H1 (cell line): ENCODE results near the gene KCNC1. TPM values are rescaled to one million over a fixed set of nuclear protein-coding genes. Genes with fewer than 3 reads are reported as not detected.

Source experiments
- CTCF ChIA-PET: fragments of 300-600 bp; sonication (Branson Sonifier 250); formaldehyde crosslinking; loops from one replicate; lab custom pipeline; 2021; ENCODE audit not compliant: partially characterized antibody; lab: Charles Lee
- POLR2A ChIA-PET: fragments of 300-600 bp; sonication (Branson Sonifier 250); formaldehyde crosslinking; loops from one replicate; lab custom pipeline; 2021; ENCODE audit warnings: inconsistent platforms; ENCODE audit not compliant: partially characterized antibody; lab: Charles Lee
- DNase-seq, 2 experiments: peaks; one replicate each; pipeline versions ENCODE4 v3.0.0 to v3.0.0-alpha.2; 2010 to 2022; ENCODE audit warnings: low spot score in 2 of 2, low read depth in 1 of 2, mixed read lengths in 1 of 2
- FAIRE-seq: peaks from 2 replicates; lab custom pipeline; 2011; peaks lifted over from hg19 to GRCh38; lab: Jason Lieb, UNC
- H2AFZ ChIP-seq: 2 replicates; pipeline ENCODE4 v1.8.1; 2012; ENCODE audit warnings: low read length, inconsistent platforms
- H2AK5ac ChIP-seq: 2 replicates; pipeline ENCODE4 v1.6.1; 2013; ENCODE audit warnings: low read depth, low read length
- H2BK120ac ChIP-seq: replicated peaks from 2 replicates; pipeline ENCODE3; 2013; ENCODE audit warnings: low read depth, low read length, inconsistent platforms
- H2BK12ac ChIP-seq: 2 replicates; pipeline ENCODE4 v1.6.1; 2013; ENCODE audit warnings: low read depth, low read length
- H2BK15ac ChIP-seq: 2 replicates; pipeline ENCODE4 v1.6.1; 2013; ENCODE audit warnings: low read length
- H2BK20ac ChIP-seq: 2 replicates; pipeline ENCODE4 v1.6.1; 2013; ENCODE audit warnings: low read length
- H2BK5ac ChIP-seq: 2 replicates; pipeline ENCODE4 v1.6.1; 2013; ENCODE audit warnings: low read depth, low read length
- H3K14ac ChIP-seq: 2 replicates; pipeline ENCODE4 v1.6.1; 2013; ENCODE audit warnings: inconsistent platforms; ENCODE audit not compliant: insufficient read length
- H3K18ac ChIP-seq: 2 replicates; pipeline ENCODE4 v1.6.1; 2013; ENCODE audit warnings: low read length; ENCODE audit errors: extremely low read depth
- H3K23ac ChIP-seq: 2 replicates; pipeline ENCODE4 v1.6.1; 2013; ENCODE audit warnings: inconsistent platforms; ENCODE audit not compliant: insufficient read length
- H3K23me2 ChIP-seq: 2 replicates; pipeline ENCODE4 v1.6.1; 2013; ENCODE audit warnings: low read depth, low read length
- H3K27ac ChIP-seq: 2 replicates; pipeline ENCODE4 v1.6.1; 2011; ENCODE audit warnings: low read depth, low read length, inconsistent platforms
- H3K27me3 ChIP-seq, 4 experiments: replicated peaks in 1 of 4; 1 replicate in 1 of 4; 2 replicates in 3 of 4; pipeline versions ENCODE4 v1.6.1 to v1.8.1; 2011 to 2013; ENCODE audit warnings: low read length in 3 of 4, mild to moderate bottlenecking in 3 of 4, inconsistent platforms in 2 of 4, mixed read lengths in 2 of 4, moderate library complexity in 1 of 4; ENCODE audit not compliant: control insufficient read depth in 3 of 4, insufficient read depth in 3 of 4; ENCODE audit errors: extremely low read depth in 1 of 4
- H3K36me3 ChIP-seq, 4 experiments: 2 replicates each; pipeline versions ENCODE4 v1.6.1 to v1.8.1; 2011 to 2013; ENCODE audit warnings: mild to moderate bottlenecking in 4 of 4, low read length in 3 of 4, moderate library complexity in 2 of 4, control low read depth in 1 of 4, inconsistent platforms in 1 of 4; ENCODE audit not compliant: insufficient read depth in 4 of 4, control insufficient read depth in 2 of 4
- H3K4ac ChIP-seq: replicated peaks from 2 replicates; pipeline ENCODE3; 2013; ENCODE audit warnings: low read length, low read depth, mixed read lengths, inconsistent platforms; ENCODE audit not compliant: insufficient read length
- H3K4me1 ChIP-seq, 4 experiments: replicated peaks in 1 of 4; 1 replicate in 1 of 4; 2 replicates in 3 of 4; pipeline versions ENCODE4 v1.6.1 to v1.8.1; 2011 to 2013; ENCODE audit warnings: low read length in 3 of 4, inconsistent platforms in 2 of 4, mixed read lengths in 1 of 4; ENCODE audit not compliant: insufficient read depth in 4 of 4, control insufficient read depth in 3 of 4
- H3K4me2 ChIP-seq, 2 experiments: 2 replicates each; pipeline versions ENCODE4 v1.6.1 to v1.8.1; 2011 to 2013; ENCODE audit warnings: low read depth in 2 of 2, low read length in 2 of 2, control low read depth in 1 of 2, inconsistent platforms in 1 of 2, mild to moderate bottlenecking in 1 of 2; ENCODE audit not compliant: insufficient read depth in 1 of 2
- H3K4me3 ChIP-seq, 4 experiments: fragments of 200-600, 300-600 bp in 1 of 4; sonication (generic), shearing (Covaris generic), sonication (Bioruptor Twin) in 1 of 4; 2 replicates each; pipeline versions ENCODE4 v1.5.1 to v1.8.1; 2011 to 2016; ENCODE audit warnings: low read length in 4 of 4, low read depth in 3 of 4, control low read depth in 2 of 4, inconsistent platforms in 2 of 4, mild to moderate bottlenecking in 2 of 4, mixed read lengths in 1 of 4, moderate library complexity in 1 of 4; ENCODE audit not compliant: insufficient read depth in 2 of 4; ENCODE audit errors: extremely low read depth in 1 of 4
- H3K56ac ChIP-seq: replicated peaks from 2 replicates; pipeline ENCODE3; 2013; ENCODE audit warnings: low read depth, mild to moderate bottlenecking, mixed read lengths, low read length, inconsistent platforms; ENCODE audit not compliant: insufficient read length
- H3K79me1 ChIP-seq: 2 replicates; pipeline ENCODE4 v1.6.1; 2013; ENCODE audit warnings: low read depth, low read length, control low read depth
- H3K79me2 ChIP-seq, 2 experiments: 2 replicates each; pipeline versions ENCODE4 v1.6.1 to v1.8.1; 2012 to 2013; ENCODE audit warnings: low read length in 2 of 2, mild to moderate bottlenecking in 2 of 2, inconsistent platforms in 1 of 2; ENCODE audit not compliant: insufficient read depth in 2 of 2, control insufficient read depth in 1 of 2
- H3K9ac ChIP-seq, 4 experiments: replicated peaks in 1 of 4; 1 replicate in 1 of 4; 2 replicates in 3 of 4; pipeline versions ENCODE4 v1.6.1 to v1.8.1; 2011 to 2013; ENCODE audit warnings: low read depth in 3 of 4, low read length in 3 of 4, control low read depth in 2 of 4, mild to moderate bottlenecking in 2 of 4, moderate library complexity in 2 of 4, inconsistent platforms in 1 of 4; ENCODE audit errors: extremely low read depth in 1 of 4
- H3K9me3 ChIP-seq, 2 experiments: 2 replicates each; pipeline versions ENCODE4 v1.6.1 to v1.8.1; 2012 to 2013; ENCODE audit warnings: mild to moderate bottlenecking in 2 of 2, moderate library complexity in 2 of 2, control low read depth in 1 of 2, inconsistent platforms in 1 of 2, low read depth in 1 of 2, low read length in 1 of 2, mixed read lengths in 1 of 2; ENCODE audit not compliant: insufficient read depth in 2 of 2
- H4K20me1 ChIP-seq, 2 experiments: replicated peaks in 1 of 2; 2 replicates each; pipeline versions ENCODE3 to v1.8.1; 2011 to 2013; ENCODE audit warnings: inconsistent platforms in 2 of 2, low read length in 2 of 2, mild to moderate bottlenecking in 1 of 2; ENCODE audit not compliant: insufficient read depth in 2 of 2, control insufficient read depth in 1 of 2
- H4K5ac ChIP-seq: 2 replicates; pipeline ENCODE4 v1.6.1; 2013; ENCODE audit warnings: low read length, low read depth, mixed read lengths, inconsistent platforms; ENCODE audit not compliant: insufficient read length
- H4K8ac ChIP-seq: 2 replicates; pipeline ENCODE4 v1.8.0; 2013; ENCODE audit warnings: mild to moderate bottlenecking, moderate library complexity, low read length, inconsistent platforms; ENCODE audit not compliant: insufficient read depth; ENCODE audit errors: extremely low read depth
- H4K91ac ChIP-seq: replicated peaks from 2 replicates; pipeline ENCODE3; 2013; ENCODE audit warnings: low read length, mixed read lengths, inconsistent platforms; ENCODE audit not compliant: insufficient read length
- ASH2L ChIP-seq: fragments of 200-600, 300-600 bp; sonication (generic); IDR thresholded peaks from one replicate; pipeline ENCODE4 v1.7.1; 2017; ENCODE audit warnings: low read length
- BRCA1 ChIP-seq: IDR thresholded peaks from 2 replicates; pipeline ENCODE4 v1.6.1; 2012; ENCODE audit warnings: low read depth, low read length, improper control_type of control experiment
- CTBP2 ChIP-seq: IDR thresholded peaks from 2 replicates; pipeline ENCODE4 v1.7.0; 2011; ENCODE audit warnings: borderline replicate concordance, mild to moderate bottlenecking, moderate library complexity, mixed read lengths, low read length; ENCODE audit not compliant: insufficient read depth, insufficient read length
- EP300 ChIP-seq, 2 experiments: IDR thresholded peaks; 1 replicate in 1 of 2; 2 replicates in 1 of 2; pipeline ENCODE4 v1.6.1; 2011 to 2012; ENCODE audit warnings: low read depth in 2 of 2, low read length in 2 of 2, mild to moderate bottlenecking in 2 of 2, borderline replicate concordance in 1 of 2, inconsistent platforms in 1 of 2, moderate library complexity in 1 of 2
- EZH2 ChIP-seq: fragments of 200-600 bp; sonication (generic); IDR thresholded peaks from 2 replicates; pipeline ENCODE4 v1.7.1; 2012; ENCODE audit warnings: low read depth, mild to moderate bottlenecking, moderate library complexity, low read length, inconsistent platforms; ENCODE audit not compliant: severe bottlenecking
- HDAC6 ChIP-seq: IDR thresholded peaks from one replicate; pipeline ENCODE4 v1.7.1; 2012; ENCODE audit warnings: low read depth, mild to moderate bottlenecking, inconsistent platforms, low read length, moderate library complexity
- KDM4A ChIP-seq: IDR thresholded peaks from one replicate; pipeline ENCODE4 v1.7.1; 2012; ENCODE audit warnings: low read depth, mild to moderate bottlenecking, moderate library complexity, low read length, inconsistent platforms; ENCODE audit not compliant: severe bottlenecking
- MAFK ChIP-seq: IDR thresholded peaks from 2 replicates; pipeline ENCODE4 v1.6.1; 2012; ENCODE audit warnings: low read depth, mild to moderate bottlenecking, improper control_type of control experiment, low read length
- SIX5 ChIP-seq: IDR thresholded peaks from 2 replicates; pipeline ENCODE4 v1.6.1; 2011; ENCODE audit warnings: mild to moderate bottlenecking, low read depth, low read length
- SUZ12 ChIP-seq: fragments of 200-600 bp; sonication (generic); IDR thresholded peaks from 2 replicates; pipeline ENCODE4 v1.6.1; 2012; ENCODE audit warnings: mild to moderate bottlenecking, inconsistent platforms, low read length, moderate library complexity, mixed read lengths
- TAF7 ChIP-seq: optimal IDR thresholded peaks from 2 replicates; pipeline ENCODE3; 2011; ENCODE audit warnings: low read depth, mild to moderate bottlenecking, inconsistent platforms, low read length, moderate library complexity, borderline replicate concordance
- TCF12 ChIP-seq: IDR thresholded peaks from 2 replicates; pipeline ENCODE4 v1.6.1; 2011; ENCODE audit warnings: low read depth, mild to moderate bottlenecking, low read length
- WGBS, 2 experiments: shearing (Covaris generic) in 1 of 2; methylation state at CpG; one replicate each; pipeline versions ENCODE4 v1.1.6 to v1.1.7; 2013 to 2015; ENCODE audit warnings: low lambda C conversion rate in 2 of 2, mixed read lengths in 2 of 2, inconsistent platforms in 1 of 2, low coverage in 1 of 2, missing lambda C conversion rate in 1 of 2; ENCODE audit not compliant: insufficient replicate concordance in 2 of 2, insufficient coverage in 1 of 2, insufficient read length in 1 of 2; ENCODE audit errors: extremely low coverage in 1 of 2, missing lambda C conversion rate in 1 of 2; 5-methylcytosine and 5-hydroxymethylcytosine counted together
- polyA plus RNA-seq, 7 experiments: library from polyadenylated mRNA; depleted of rRNA in 3 of 7; stranded (reverse) in 5 of 7; unstranded in 2 of 7; fragments of >200 nt in 5 of 7; fragments of 200-250 nt in 2 of 7; gene quantifications; 1 replicate in 5 of 7; 2 replicates in 1 of 7; 4 replicates in 1 of 7; pipeline versions ENCODE4 v1.2.1 to v1.2.3, GENCODE V29; 2011 to 2013; ENCODE audit warnings: missing spikeins in 2 of 7, mixed read lengths in 2 of 7
- total RNA-seq: library from RNA; stranded (reverse); fragmentation: NEBNext Ultra II Directional; extraction: Animal tissue kit (Norgen Biotek cat#: 25700); gene quantifications from 2 replicates; pipeline ENCODE4 v1.2.1, GENCODE V29; 2021

Gene KCNC1
- total and polyA plus RNA-seq, 2 of the 8 experiments (the other 6 are each of a cell fraction or from before 2014, with no cell fraction given) = 0.11 to 0.26 TPM

GRCh38 chr11:17748761-17749721 is 14.5 kb downstream of the KCNC1 start:
- POLR2A ChIA-PET = no interaction called here
- Histone ChIP-seq H2AK5ac (no peak overlapping the region), H2BK120ac (no peak overlapping the region), H3K23ac (no peak overlapping the region), H2AFZ (no peak overlapping the region), H4K20me1 (no peaks in the 10 kb centered on the region), H2BK5ac (no peak overlapping the region), H3K9me3 (no peaks in the 10 kb centered on the region), H3K56ac (no peak overlapping the region), H3K18ac (no peak overlapping the region), H3K79me1 (no peaks in the 10 kb centered on the region), H3K4me3 (no peak overlapping the region), H3K79me2 (no peaks in the 10 kb centered on the region), H4K8ac (no peak overlapping the region), H4K5ac (no peak overlapping the region), H3K9ac (no peak overlapping the region), H3K36me3 (no peaks in the 10 kb centered on the region), H3K23me2 (no peaks in the 10 kb centered on the region), H2BK20ac (no peak overlapping the region), H3K14ac (no peak overlapping the region), H2BK12ac (no peak overlapping the region), H3K4me1 (no peaks in the 10 kb centered on the region), H3K27ac (no peak overlapping the region), H3K4me2 (no peak overlapping the region), H4K91ac (no peak overlapping the region), H3K27me3 (no peaks in the 10 kb centered on the region), H2BK15ac (no peak overlapping the region), H3K4ac (no peak overlapping the region)
- CTCF ChIA-PET = interaction anchor here (1.0 to 11.8 kb wide), 8 partner anchors 11 to 224 kb away, joined by 3 to 159 read pairs (median 8); partner anchors contain the start of gene KCNC1
- 90% methylated on average over 19 of the region's 19 CpGs; no CpG with 5 or more reads in 1 of the 2 experiments for WGBS, 2 experiments
- DNase-seq = no peak
- no peak for FAIRE-seq
- TF ChIP-seq MAFK (no peak), SIX5 (no peak), EP300 (IDR thresholded peaks at IDR 0.05; ENCODE audit: borderline replicate concordance in 1 of 2, low read depth in 2 of 2, low read length in 2 of 2) (no peak), TCF12 (no peak), KDM4A (no peak), TAF7 (no peak), CTBP2 (no peak), BRCA1 (no peak), EZH2 (no peak), SUZ12 (no peak), HDAC6 (no peak), ASH2L (no peak)
